Glomerular endothelial cell (primary cell): ENCODE data around the gene PEX26. TPM values are rescaled to one million over a fixed set of nuclear protein-coding genes. Genes with fewer than 3 reads are reported as not detected.
"Not testable (repeated sequence)": the region's sequence is repeated elsewhere in the genome, so short reads cannot be mapped to it uniquely, and the experiment has no call there.

Experiments used
- DNase-seq: peaks from one replicate; pipeline ENCODE4 v3.0.0-alpha.2; 2011; ENCODE audit warnings: low read depth, low spot score; ENCODE audit errors: extremely low read depth
- total RNA-seq: library from RNA; depleted of rRNA; stranded (reverse); fragments of >200 nt; gene quantifications from 2 replicates; pipeline ENCODE4 v1.2.3, GENCODE V29; 2015

Gene PEX26
- total RNA-seq = 30.6 and 32.8 TPM in 2 replicates

- DNase-seq = no peak
Measured at GRCh38 chr22:18077639-18078328, at the start of gene PEX26. Gene PEX26 (plus strand): TSS chr22:18077990. CDS start chr22:18078377, 387 bp downstream.

DNA sequence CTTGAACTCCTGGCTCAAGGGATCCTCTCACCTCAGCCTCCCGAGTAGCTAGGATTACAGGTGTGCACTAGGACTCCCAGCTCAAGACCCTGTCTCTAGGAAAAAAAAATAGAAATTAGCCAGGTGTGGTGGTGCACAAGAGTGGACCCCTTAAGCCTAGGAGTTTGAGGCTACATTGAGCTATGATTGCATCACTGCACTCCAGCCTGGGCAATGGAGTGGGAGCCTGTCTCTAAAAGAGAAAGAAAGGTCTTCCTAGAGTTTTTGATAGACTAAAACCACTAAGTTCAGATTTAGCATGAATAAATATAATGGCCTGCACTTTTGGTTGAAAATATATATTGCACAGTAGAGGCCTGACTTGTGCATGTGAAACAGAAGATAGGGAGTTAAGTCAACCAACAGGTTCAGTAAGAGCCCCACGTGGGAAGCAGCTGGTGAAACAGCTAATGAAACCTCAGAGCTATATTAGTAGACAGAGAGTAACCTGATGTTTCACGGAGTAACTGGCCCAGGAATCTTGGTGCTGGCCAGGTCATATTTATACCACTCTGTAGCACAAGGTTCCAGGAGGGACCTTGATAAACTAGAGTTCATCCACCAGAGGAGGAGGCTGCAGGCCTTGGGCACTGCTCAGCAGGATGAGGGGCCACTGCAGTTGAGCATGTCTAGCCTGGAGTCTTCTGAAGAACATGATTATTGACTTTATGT, 48.8 kb upstream of the PEX26 start:
- no peak for DNase-seq

GRCh38 chr22:18029686-18030267, 48.0 kb upstream of the PEX26 start:
- no peak for DNase-seq

DNA sequence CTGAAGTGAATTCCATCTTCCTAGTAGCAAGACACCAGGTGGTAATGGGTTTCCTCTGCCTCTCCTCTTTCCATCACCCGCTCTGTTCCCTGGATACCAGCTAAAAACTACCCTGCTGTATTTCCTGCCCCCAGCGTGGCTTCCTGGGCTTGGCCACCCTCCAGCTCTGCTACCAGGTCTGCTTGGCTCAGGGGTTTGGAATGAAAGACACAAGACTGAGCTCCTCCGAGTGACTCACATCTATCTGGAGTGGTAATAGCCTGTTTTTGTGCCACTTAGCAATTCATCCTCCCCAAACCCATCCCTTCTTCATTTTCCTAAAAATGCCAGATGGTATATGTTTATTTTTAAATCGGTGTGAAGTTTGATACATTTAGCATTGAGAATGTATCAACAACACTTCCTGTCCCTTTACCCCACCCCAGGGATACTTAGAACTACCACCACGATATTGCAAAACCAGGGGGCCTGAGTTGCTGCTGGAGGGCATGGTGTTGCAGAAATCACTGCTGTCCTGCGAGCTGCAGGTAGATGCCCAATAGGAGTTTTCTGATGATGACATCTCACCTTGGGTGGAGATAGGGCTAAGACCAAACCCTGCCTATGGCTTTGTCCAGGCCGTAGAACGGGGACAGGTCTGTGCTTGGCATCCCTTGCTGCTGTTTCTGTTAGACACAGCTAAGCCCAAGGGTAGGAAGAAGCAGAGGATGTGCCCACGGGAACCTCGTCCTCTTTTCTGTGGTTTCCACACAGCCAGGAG, 45.9 kb upstream of the PEX26 start:
- DNase-seq = no peak

DNA sequence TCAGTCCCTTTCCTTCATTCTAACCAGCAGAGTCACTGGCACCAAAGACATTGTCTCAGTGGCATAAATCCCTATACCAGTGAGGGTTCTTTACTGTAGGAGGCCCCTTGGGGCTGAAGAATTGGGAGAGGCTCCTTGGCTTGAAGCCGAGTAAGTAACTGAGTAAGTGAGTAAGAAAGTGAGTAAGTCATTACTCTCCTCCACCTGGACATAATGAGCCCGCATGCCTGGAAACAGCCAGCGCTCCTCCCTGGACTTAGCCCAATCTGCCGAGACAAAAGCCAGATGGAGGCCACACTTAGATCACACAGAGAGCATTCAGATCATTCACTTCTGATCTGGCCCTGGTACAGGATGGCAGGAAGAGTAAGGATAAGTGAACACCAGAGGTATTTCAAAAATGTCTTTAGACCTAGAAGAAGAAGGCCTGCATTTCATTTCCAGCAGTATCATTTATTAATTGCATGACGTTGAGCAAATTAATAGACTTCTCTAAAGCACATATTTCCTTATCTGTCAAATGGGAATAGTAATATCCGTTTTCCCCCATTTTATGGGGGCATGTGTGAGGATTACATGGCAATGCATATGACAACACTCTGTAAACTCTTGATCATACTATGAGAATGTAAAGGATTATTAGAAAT, 45.2 kb upstream of the PEX26 start:
- no peak for DNase-seq

GRCh38 chr22:18033204-18033998, 44.4 kb upstream of the PEX26 start:
- no peak for DNase-seq

DNA sequence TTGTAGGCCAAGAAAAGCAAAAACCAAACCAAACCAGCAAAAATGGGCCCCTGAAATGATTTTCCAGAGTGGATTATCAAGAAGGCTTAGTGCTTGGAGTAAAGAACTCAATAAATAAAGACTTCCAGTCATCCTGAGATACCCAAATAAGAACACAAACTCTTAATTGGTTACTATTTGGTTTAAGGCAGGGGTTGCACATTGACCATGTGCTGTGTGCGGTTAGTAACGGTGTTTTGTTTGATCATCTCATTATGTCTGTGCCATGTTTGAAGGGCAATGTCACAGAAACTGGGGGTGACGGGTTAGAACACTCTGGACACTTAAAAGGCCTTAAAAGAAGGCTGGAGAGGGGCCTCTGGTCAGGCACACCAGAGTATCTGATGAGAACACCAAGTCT, 43.7 kb upstream of the PEX26 start:
- no peak for DNase-seq

DNA sequence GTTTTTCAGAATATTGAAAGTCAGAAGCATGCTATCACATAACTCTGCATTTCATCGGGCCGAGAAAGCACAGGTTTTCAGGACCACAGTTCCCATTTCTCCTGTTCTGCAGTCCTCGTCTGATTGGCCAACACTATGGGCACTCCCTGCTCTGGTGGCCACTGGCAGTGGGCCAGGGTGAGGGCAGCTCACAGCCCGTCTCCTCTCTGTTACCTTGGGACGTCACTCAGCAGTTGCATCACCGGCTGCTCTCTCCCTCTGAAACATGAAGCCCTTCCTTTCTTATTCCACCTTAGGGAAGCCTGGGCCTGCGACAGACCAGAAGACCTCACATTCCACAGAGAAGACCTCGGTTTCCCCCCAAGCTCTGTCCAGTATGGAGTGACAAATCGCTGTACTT, 42.0 kb upstream of the PEX26 start:
- no peak for DNase-seq

DNA sequence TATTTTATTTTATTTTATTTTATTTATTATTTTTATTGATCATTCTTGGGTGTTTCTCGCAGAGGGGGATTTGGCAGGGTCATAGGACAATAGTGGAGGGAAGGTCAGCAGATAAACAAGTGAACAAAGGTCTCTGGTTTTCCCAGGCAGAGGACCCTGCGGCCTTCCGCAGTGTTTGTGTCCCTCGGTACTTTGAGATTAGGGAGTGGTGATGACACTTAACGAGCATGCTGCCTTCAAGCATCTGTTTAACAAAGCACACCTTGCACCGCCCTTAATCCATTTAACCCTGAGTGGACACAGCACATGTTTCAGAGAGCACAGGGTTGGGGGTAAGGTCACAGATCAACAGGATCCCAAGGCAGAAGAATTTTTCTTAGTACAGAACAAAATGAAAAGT, 36.9 kb upstream of the PEX26 start:
- DNase-seq = not testable (repeated sequence)

DNA sequence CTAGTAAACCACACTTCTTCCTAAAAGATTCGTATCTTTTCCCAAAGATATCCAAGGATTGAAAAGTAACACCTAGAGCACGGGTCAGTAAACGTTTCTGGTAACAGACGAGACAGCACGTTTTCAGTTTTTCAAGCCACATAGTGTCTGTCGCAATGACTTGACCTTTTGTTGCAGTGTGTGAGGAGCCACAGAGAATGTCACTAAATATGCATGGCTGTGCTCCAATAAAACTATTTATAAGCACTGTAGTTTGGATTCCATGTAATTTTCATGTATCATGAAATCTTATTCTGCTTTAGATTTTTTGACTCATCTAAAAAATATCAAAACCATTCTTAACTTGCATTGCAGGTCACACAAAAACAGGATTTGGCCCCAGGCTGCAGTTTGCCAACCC, 35.1 kb upstream of the PEX26 start:
- no peak for DNase-seq

GRCh38 chr22:18044548-18045271, 33.1 kb upstream of the PEX26 start:
- DNase-seq = no peak

DNA sequence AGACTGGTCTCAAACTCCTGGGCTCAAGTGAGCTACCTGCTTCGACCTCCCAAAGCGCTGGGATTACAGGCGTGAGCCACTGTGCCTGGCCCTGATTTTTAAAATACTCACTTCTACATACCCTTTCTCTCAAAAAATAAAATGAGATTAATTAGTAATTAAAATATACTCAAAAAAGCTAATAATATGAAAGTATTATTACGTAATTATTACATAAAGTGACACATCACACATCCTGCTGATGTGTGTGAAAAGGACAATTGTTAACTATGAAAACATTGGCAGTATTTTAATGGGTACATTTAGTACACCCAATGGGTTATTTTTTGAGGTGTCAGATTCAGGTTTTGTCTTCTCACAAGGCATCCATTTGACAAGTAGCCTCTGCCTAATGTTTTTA, 32.0 kb upstream of the PEX26 start:
- DNase-seq = no peak

DNA sequence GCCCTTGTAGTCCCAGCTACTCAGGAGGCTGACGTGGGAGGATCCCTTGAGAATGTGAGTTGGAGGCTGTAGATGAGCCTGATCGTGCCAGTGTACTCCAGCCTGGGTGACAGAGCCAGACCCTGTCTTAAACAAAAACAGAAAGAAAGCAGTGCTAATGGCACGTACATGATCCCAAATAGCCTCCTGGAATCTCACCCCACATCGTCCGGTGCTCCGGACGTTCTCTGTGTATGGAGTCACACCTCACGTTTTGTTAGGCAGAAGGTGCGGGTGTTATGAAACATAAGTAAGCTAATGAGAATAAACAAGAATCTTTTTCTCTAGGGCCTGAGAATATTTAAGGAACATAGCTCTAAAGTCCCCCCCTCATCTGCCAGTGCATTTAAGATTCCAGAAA, 29.7 kb upstream of the PEX26 start:
- no peak for DNase-seq

- DNase-seq = no peak
Measured at GRCh38 chr22:18048441-18048898, 29.3 kb upstream of the PEX26 start.

- DNase-seq = no peak
Measured at GRCh38 chr22:18050065-18050464, 27.7 kb upstream of the PEX26 start.

DNA sequence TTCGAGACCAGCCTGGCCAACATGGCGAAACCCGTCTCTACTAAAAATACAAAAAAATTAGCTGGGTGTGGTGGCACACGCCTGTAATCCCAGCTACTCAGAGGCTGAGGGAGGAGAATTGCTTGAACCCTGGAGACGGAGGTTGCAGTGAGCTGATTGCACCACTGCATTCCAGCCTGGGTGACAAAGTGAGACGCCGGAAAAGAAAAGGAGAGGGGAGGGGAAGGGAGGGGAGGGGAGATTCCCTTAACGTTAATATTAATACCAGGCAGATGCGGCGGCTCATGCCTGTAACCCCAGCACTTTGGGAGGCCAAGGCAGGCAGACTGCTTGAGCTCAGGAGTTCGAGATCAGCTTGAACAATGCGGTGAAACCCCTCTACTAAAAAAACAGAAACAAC, 26.7 kb upstream of the PEX26 start:
- not testable (repeated sequence) for DNase-seq

GRCh38 chr22:18053216-18053946, 24.4 kb upstream of the PEX26 start:
- DNase-seq = not testable (repeated sequence)

GRCh38 chr22:18055619-18056160, 22.1 kb upstream of the PEX26 start:
- no peak for DNase-seq
